NCI-H748 treated with DMSO at 0.1 percent for 48 hours (cell line): ENCODE measurements around the gene FFAR3.
"Not testable (repeated sequence)": the region's sequence is repeated elsewhere in the genome, so short reads cannot be mapped to it uniquely, and the experiment has no call there.

Experiments used
- DNase-seq: peaks from one replicate; lab custom pipeline; 2025; lab: John Stamatoyannopoulos, UW

Gene FFAR3

GRCh38 chr19:35375505-35376307 is 17.4 kb downstream of the FFAR3 start:
- DNase-seq: no peak

- no peak for DNase-seq
Observed at GRCh38 chr19:35377656-35378055, 19.4 kb downstream of the FFAR3 start.

DNA sequence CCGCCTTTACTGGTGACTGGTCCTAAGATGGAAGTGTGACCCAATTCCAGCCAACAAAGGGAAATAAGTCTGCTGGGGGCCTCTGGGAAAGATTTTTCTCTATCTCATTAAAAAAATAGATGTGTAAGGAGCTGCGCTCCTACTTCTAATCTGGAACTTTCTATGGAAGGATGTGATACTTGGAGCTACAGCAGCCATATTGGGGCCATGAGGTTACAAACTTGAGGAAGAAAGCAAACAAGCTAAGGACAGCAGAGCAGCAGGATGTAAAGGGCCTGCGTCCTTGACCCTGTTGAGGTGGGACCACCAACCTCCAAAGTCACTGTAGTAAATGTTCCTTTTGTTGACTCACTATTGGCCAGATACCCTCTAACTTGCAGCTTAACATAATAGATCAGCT is 20.1 kb downstream of the FFAR3 start:
- no peak for DNase-seq

- not testable (repeated sequence) for DNase-seq
Observed at GRCh38 chr19:35379545-35379944, 21.3 kb downstream of the FFAR3 start.

- DNase-seq: no peak
Observed at GRCh38 chr19:35379992-35380391, 21.7 kb downstream of the FFAR3 start.

DNA sequence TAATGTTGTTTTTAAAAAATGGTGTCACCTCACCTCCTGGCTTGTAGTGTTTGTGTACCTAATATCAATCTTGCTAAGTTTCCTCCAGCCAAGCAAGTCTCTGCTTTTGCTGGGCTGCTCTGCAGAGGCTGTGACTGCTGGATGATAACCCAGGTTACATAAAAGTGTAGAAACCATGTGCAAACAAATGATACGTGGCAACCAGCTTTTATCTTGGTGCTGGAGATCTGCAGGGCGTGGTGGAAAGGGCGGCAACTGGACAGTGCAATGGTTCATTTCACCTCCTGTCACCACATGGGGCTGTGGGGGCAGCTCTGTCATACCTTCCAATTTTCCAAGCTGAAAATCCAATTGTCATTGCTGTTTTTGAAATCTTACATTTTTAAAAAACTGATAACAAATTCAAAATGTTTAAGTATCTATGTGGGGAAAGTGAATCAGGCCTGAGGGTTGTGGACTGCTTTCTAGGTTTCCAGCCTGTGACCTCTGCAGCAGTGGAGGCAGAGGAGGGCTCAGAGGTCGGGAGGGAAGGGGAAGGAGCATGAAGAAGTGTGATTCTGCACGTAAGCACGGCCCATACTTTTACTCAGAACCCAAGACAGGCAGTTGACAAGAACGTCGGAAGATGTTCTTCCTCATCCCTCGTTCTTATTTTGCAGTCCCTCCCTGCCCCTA is 22.3 kb downstream of the FFAR3 start:
- no peak for DNase-seq

GRCh38 chr19:35381318-35381717 is 23.1 kb downstream of the FFAR3 start:
- no peak for DNase-seq

DNA sequence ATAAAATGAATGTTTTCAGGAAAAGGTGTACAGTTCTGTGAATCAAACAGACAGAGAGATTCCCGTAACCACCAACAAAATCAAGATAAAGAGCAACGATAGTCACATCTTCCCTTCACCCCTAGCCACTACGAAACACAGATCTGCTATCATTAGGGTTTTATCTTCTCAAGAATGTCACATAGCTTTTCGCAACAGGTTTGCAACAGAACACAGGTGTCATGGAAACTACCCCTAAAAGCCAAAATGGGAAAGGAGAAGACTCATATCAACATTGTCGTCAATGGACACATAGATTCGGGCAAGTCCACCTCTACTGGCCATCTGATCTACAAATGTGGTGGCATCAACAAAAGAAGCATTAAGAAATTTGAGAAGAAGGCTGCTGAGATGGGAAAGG is 23.7 kb downstream of the FFAR3 start:
- DNase-seq: no peak

DNA sequence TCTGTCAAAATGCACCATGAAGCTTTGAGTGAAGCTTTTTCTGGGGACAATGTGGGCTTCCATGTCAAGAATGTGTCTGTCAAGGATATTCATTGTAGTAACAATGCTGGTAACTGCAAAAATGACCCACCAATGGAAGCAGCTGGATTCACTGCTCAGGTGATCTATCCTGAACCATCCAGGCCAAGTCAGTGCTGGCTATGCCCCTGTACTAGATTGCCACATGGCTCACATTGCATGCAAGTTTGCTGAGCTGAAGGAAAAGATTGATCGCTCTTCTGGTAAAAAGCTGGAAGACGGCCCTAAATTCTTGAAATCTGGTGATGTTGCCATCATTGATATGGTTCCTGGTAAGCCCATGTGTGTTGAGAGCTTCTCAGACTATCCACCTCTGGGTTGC is 25.3 kb downstream of the FFAR3 start:
- DNase-seq: no peak

DNA sequence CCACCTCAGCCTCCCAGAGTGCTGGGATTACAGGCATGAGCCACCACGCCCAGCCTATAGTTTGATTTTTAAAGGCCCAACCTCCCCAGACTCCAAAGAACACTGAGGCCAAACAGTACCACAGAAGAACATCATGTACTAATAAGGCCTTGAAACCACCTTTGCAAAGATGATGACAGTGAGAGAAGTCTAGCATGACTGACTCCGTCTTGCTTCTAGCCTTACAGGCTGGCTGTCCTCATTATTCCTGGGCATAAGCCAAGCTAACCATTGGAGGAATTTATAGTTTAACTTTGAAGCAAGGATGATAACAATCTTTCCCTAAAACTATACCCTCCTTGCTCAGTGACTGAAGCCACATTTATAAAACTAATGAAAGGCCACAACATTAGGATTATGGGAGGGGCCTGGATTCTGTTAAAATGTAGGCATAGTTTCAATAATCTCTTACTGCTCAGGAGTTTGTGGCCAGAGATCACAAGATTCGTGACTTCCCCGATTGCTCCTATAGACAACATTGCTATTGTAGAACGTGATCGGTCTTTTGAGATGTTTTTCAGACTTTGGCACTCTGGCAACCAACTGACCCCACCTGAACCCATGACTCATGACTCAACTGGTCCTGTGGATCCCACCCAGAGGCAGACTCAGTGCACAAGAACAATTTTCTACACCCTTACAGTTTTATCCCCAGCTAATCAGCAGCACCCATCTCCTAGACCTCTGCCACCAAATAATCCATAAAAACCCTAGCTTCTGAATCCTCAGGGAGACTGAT is 30.2 kb downstream of the FFAR3 start:
- no peak for DNase-seq

- DNase-seq: no peak
Observed at GRCh38 chr19:35389192-35389861, 31.1 kb downstream of the FFAR3 start.

DNA sequence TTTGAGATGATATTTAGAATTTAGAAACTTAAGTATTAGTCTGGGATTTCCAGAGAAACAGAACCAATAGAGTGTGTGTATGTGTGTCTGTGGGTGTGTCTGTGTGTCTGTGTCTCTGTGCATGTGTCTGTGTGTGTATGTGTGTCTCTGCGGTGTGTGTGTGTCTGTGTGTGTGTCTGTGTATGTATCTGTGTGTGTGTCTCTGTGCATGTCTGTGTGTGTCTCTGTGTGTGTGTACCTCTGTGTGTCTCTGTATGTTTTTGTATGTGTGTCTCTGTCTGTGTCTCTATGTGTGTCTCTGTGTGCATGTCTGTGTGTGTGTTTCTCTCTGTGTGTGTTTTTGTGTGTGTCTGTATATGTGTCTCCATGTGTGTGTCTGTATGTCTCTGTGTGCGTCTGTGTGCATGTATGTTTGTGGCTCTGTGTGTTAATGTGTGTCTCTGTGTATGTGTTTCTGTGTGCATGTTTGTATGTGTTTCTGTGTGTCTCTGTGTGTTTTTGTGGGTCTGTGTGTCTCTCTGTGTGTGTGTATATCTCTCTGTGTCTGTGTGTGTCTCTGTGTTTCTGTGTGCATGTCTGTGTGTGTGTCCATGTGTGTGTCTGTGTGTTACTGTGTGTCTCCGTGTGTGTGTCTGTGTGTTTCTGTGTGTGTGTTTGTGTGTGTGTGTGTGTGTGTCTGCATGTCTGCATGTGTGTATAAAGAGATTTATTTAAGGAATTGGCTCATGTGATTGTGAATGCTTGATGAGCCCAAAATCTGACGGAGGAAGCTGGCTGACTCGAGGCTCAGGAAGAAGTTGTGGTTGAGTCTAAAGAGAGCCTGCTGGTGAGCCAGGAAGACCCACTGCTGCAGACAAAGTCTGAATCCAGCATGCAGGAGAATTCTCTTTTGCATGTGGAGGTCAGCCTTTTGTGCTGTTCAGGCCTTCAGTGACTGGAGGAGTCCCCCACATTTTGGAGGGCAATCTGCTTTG is 34.8 kb downstream of the FFAR3 start:
- no peak for DNase-seq

DNA sequence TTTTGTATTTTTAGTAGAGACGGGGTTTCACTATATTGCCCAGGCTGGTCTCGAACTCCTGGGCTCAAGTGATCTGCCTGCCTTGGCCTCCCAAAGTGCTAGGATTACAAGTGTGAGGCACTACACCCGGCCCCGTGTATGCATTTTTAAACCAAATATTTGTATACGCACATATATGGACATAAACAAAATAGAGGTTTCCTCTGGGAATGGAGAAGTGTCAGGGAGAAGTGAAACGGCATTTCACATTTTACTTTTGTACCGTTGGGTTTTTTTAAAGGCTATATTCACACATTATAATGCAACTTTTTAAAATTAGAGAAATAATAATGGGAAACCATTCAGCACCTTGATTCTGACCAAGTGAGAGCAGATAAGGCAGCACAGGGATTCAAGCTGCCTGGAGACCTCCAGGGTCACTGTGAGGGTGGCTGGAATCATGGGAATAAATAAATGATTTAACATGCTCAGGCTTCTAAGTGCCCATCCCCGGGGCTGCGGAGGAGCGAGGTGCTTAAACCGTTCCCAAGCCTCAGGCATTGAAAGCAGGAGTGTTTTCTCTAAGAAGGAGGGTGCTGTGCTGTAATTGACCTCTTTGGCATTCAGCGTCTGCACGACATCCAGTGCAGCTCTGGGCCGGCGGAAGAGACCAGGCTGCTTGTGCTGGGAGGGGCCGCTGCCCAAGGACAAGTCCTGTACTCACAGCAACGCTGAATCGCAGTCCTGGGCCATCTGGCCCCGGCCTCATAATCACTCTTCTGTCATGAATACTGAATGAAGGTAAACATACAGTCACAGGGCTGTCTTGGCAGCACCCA is 37.3 kb downstream of the FFAR3 start:
- no peak for DNase-seq

GRCh38 chr19:35396240-35396885 is 38.1 kb downstream of the FFAR3 start:
- no peak for DNase-seq

DNA sequence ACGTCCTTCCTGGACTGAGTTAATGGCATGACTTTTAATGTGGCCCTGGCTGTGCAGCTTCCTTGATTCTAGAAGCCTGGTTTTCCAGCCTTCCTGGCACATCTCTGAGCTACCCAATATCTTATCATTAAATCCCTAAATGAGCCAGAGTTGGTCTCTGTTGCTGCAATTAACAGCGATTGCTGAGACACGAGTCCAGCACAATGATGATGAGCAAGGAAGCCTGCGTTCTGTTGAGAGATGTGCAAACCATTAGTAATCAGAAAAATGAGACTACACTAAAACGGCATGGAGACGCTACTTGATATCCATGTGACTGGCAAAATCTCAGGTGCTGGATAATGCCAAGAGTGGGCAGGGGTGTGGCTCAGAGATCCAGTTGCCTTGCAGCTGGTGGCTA is 38.8 kb downstream of the FFAR3 start:
- DNase-seq: no peak

DNA sequence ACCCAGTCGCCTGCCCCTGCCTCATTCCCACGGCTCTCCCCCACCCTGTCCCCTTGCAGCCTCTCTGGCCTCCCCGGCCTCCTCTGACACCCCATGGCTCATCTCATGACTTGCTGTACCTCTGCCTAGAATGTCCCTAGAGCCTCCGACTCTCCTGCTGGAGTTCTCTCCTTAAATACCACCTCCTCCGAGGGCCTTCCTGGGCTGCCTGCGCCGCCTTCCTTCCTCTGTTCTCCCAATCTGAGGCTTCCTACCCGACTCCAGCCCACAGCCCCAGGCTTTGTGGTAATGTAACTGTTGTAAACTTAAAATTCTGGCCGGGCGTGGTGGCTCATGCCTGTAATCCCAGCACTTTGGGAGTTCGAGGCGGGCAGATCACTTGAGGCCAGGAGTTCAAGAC is 40.3 kb downstream of the FFAR3 start:
- no peak for DNase-seq

- no peak for DNase-seq
Observed at GRCh38 chr19:35399231-35399630, 41.0 kb downstream of the FFAR3 start.

- DNase-seq: no peak
Observed at GRCh38 chr19:35399948-35400772, 41.9 kb downstream of the FFAR3 start.

DNA sequence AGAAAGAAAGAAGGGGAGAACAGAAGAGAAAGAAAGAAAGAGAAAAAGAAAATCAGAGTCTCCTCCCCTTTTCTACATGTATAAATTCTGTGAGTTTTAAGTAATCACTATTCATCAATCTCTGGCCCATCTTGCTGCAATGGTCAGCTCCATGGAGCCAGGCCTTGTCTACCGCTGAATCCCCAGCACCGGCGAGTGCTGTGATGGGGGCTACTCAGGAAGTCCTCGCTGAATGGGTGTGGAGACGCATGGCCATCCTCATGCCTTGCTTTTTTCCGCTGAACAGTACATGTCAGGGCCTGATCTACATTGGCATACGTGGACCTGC is 42.5 kb downstream of the FFAR3 start:
- no peak for DNase-seq
